OCI-M2 (cell line): ENCODE results near the gene DYRK1B.

ENCODE experiments used
- DNase-seq: peaks from one replicate; lab custom pipeline; 2025; ENCODE audit not compliant: unreplicated experiment; lab: John Stamatoyannopoulos, UW

The DYRK1B gene

GRCh38 chr19:39864118-39864517 is 30.2 kb upstream of the DYRK1B start:
- no peak for DNase-seq

DNA sequence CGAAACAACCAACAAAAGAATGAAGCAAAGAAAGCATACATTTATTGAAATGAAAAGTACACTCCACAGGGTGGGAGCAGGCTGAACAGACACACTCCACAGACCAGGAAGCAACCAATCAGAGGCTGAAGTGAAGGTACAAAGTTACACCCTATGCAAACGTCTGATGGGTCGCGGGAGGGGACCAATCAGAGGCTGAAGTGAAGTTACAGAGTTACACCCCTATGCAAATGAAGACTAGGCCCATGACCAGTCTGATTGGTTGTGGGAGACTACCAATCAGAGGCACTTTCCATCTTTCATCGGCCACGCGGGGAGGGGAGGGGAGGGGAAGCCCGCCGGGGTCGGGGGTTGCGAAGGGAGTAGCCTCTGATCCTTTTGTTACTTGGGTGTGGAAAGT is 24.6 kb upstream of the DYRK1B start:
- no peak for DNase-seq

GRCh38 chr19:39852882-39853281 is 18.9 kb upstream of the DYRK1B start:
- no peak for DNase-seq

DNA sequence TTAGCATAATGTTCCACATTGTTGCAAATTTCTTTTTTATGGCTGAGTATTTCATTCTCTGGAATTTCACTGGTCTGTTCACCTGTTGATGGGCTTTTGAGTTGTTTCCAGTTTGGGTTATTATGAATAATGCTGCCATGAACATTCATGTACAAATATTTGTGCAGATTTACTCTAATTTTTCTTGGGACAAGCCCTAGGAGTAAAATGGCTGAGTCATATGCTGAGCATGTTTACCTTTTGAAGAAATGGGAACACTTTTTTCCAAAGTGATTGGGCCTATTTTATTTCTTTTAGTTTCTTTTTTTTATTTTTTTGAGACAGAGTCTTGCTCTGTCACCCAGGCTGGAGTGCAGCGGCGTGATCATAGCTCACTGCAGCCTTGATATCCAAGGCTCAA is 16.9 kb upstream of the DYRK1B start:
- DNase-seq, result no peak

- DNase-seq, result no peak
Observed at GRCh38 chr19:39848392-39848791, 14.4 kb upstream of the DYRK1B start.

DNA sequence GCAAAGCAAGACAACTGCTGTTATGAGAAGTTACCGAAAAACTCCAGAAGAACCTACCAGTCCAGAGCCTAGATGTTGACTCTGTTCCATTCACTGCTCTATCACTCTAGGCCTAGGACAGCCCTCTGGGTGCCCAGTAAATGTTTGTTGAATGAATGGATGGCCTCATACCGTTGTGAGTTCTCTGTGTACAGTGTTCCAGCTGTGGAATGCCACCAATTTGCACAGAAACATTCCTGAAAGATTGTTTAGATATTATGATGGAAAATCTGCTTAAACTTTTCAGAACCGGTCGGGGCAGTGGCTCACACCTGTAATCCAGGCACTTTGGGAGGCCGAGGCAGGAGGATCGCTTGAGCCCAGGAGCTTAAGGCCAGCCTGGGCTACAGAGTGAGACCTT is 13.6 kb upstream of the DYRK1B start:
- DNase-seq, result no peak

- DNase-seq, result peak; percentile 85
Observed at GRCh38 chr19:39846678-39847486, 12.9 kb upstream of the DYRK1B start.

- DNase-seq, result peak; percentile 81
Observed at GRCh38 chr19:39845933-39846677, 12.1 kb upstream of the DYRK1B start, which contains the start of gene FBL. Gene FBL, minus strand, starts transcription at chr19:39846379. Its CDS starts 79 bp downstream, at chr19:39846300.

- no peak for DNase-seq
Observed at GRCh38 chr19:39845584-39845932, 11.6 kb upstream of the DYRK1B start.

- no peak for DNase-seq
Observed at GRCh38 chr19:39845172-39845571, 11.2 kb upstream of the DYRK1B start.

DNA sequence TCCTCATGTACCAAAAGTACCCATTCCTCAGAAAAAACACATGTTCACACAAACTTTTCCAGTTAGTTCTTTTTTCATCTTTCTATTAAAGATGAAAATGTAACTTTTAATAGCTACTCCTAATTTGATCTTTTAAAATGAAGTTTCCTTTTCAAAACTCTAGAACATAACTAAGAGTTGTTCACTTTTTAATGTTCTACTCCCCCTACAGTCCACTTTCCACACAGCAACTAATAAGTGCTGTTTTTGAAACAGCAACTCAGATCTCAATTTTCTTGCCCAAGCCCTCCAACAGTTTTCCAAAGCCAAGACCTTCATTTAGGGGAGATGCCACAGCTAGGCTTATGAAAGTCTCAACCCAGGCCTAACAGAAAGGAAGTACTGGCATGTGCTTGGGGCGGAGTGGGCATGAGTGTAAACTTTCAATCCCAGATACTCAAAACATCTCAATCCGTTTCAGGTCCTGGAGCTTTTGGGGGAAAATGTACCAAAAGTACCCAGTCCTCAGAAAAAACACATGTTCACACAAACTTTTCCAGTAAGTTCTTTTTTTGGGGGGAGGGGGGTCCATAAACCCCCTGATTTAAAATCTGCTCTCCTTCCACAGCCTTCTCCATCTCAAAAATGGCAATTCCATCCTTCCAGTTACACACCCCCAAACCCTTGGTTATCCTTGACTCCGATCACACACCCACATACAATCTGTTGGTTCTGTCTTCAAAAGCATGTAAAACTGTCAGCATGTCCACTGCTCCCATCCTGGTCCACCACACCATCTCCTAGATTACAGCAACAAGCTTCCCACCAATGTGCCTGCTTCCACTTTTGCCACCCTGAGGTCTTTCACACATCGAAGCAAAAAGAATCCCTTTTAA is 10.2 kb upstream of the DYRK1B start:
- peak; percentile 36 for DNase-seq

DNA sequence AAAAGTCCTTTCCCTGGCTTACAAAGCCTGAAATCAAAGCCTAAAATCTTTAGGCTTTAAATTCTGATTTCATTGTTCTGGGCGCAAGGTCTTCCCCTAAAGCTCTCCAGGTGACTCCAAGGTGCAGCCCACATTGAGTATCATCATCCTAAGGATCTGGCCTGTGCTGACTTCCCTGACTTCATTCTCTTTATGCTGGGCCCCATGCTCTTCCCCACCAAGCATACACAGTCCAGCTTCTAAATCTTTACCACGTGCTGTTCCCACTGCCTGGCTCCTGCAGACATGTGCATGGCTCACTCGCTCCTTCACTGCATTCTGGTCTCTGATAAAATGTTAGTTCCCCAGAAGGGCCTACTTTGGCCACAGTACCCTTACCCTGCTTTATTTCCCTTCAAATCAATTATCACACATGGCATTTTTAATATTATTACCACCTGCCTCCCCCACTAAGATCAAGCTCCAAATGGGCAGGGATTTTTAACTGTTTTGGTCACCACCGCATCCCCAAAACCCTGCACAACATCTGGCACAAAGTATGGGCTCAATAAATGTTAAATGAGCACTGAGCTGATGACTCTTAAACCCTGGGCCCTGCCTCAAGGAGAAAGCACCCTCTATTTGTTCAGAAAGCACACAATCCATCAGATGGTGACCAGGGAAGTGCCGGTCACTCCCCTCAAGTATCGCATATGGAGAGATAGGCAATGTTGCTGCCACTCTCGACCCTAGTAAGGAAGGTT is 8.9 kb upstream of the DYRK1B start:
- no peak for DNase-seq

- DNase-seq, result no peak
Observed at GRCh38 chr19:39841041-39841440, 7.1 kb upstream of the DYRK1B start.

GRCh38 chr19:39840492-39840891 is 6.5 kb upstream of the DYRK1B start:
- DNase-seq, result no peak

DNA sequence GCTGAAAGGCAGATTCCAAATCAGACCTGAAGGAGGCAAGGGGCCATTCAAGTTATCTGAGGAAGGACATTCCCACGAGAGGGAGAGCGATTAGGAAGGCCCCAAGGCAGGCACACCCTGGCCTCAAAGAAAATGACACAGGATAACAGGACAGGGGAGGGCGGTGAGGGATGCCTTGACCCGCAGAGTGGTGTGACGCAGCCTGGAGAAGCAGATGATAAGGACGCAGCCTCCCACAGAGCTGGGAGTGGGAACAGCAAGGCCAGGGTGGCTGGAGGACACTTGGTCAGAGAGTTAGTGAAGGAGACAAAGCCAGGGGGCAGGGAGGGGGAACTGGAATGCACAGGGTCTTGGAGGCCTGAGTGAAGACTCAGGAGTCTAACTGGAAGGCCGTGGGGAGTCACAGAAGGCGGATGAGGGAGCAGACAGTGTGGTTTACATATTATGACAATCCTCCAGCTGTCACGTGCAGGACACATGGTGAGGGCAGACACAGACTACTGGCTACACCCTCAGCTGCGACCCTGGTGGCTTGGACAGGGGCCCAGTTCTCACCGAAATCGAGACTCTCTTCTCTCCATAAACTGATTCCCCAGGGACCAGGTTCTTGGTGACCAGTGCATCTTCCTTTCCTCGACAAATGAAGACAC is 5.8 kb upstream of the DYRK1B start:
- DNase-seq, result no peak

DNA sequence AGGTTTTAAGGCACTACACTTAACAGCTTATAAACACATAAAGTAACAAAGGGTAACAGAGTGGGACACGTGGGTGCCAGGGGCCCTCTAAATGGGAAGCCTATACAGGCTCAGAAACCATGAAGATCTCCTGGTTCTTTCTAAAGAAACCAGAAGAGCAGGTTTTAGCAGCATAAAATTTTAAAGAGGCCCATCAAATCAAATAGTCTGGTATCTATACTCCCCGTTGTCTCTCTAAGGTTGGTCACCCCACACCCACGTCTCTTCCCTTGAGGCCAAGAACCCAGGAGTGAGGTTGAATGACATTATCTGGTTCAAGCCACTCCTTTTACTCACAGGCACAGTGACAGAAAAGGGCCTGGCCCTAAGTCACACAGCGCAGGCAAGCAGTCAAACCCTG is 4.6 kb upstream of the DYRK1B start:
- DNase-seq, result no peak

DNA sequence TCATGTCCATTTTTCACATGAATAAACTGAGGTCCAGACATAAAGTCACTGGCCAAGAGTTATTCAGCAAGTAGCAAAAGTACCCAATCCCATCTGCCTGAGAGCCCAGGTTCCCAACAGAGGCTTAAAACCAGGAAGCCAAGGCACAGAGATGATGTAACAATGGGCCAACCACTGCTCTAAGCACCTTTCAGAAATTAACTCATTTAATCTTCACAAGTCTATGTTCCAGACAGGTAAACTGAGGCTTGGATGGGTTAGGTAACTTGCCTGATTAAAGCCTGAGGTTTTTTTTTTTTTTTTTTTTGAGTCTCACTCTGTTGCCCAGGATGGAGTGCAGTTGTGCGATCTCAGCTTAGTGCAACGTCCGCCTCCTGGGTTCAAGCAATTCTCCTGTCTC is 4.0 kb upstream of the DYRK1B start:
- DNase-seq, result no peak

- no peak for DNase-seq
Observed at GRCh38 chr19:39834287-39834841, 402 bp upstream of the DYRK1B start.

DNA sequence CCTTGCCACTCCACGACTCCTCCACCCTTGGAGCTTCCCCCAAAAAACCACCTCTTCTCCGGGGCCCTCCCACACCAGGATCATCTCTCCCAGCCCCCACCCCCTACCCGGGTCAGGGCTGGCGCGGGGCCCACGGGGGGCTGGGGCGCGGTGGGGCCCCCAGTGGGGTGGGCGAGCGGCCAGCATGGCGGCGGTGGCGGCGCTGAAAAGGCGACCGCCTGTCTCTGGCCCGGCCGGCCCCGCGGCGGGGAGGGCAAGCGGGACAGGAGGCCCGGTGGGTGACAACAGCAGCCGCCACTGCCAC is 850 bp downstream of the DYRK1B start:
- DNase-seq, result no peak
